ELF-1 (cell line): ENCODE data around the gene MMP15.
"Not testable (repeated sequence)": the region's sequence is repeated elsewhere in the genome, so short reads cannot be mapped to it uniquely, and the experiment has no call there.

Experiments
- DNase-seq: peaks from one replicate; pipeline ENCODE4 v3.0.0-alpha.2; 2016; ENCODE audit warnings: low read depth, low spot score

Gene MMP15

GRCh38 chr16:58049232-58050185, 24.0 kb downstream of the MMP15 start:
- peak; percentile 48 for DNase-seq

- DNase-seq, result no peak
These were observed 25.7 kb downstream of the MMP15 start for GRCh38 chr16:58051296-58051695.

- no peak for DNase-seq
These were observed 26.5 kb downstream of the MMP15 start for GRCh38 chr16:58051821-58052603.

- DNase-seq, result no peak
These were observed 28.1 kb downstream of the MMP15 start for GRCh38 chr16:58053682-58054005.

- no peak for DNase-seq
These were observed 28.7 kb downstream of the MMP15 start for GRCh38 chr16:58054289-58054688.

- no peak for DNase-seq
These were observed 31.0 kb downstream of the MMP15 start for GRCh38 chr16:58056580-58056979.

GRCh38 chr16:58057121-58057520, 31.6 kb downstream of the MMP15 start:
- no peak for DNase-seq

GRCh38 chr16:58057784-58058183, 32.2 kb downstream of the MMP15 start:
- no peak for DNase-seq

- peak; percentile 31 for DNase-seq
These were observed 37.3 kb downstream of the MMP15 start for GRCh38 chr16:58062821-58063220.

GRCh38 chr16:58063377-58064076, 38.0 kb downstream of the MMP15 start:
- DNase-seq, result no peak

GRCh38 chr16:58070585-58070984, 45.0 kb downstream of the MMP15 start:
- no peak for DNase-seq

GRCh38 chr16:58072134-58072533, 46.6 kb downstream of the MMP15 start:
- DNase-seq, result not testable (repeated sequence)

- not testable (repeated sequence) for DNase-seq
These were observed 47.5 kb downstream of the MMP15 start for GRCh38 chr16:58073086-58073485.

GRCh38 chr16:58074657-58075056, 49.1 kb downstream of the MMP15 start:
- DNase-seq, result no peak

- no peak for DNase-seq
These were observed 51.0 kb downstream of the MMP15 start for GRCh38 chr16:58076514-58076913.

GRCh38 chr16:58077796-58078195, 52.2 kb downstream of the MMP15 start:
- DNase-seq, result no peak

GRCh38 chr16:58080657-58081056, 55.1 kb downstream of the MMP15 start:
- DNase-seq, result not testable (repeated sequence)

- DNase-seq, result peak; percentile 24
These were observed 56.8 kb downstream of the MMP15 start for GRCh38 chr16:58082381-58082780.

GRCh38 chr16:58084635-58085034, 59.1 kb downstream of the MMP15 start:
- DNase-seq, result no peak

- DNase-seq, result no peak
These were observed 59.6 kb downstream of the MMP15 start for GRCh38 chr16:58085171-58085570.

GRCh38 chr16:58085584-58086251, 60.2 kb downstream of the MMP15 start:
- DNase-seq, result peak; percentile 14
